ENCODE results near the gene RPL36A.
A peak's percentile ranks its signal among the peaks of the same experiment; 100 is the strongest.

The RPL36A gene

GRCh38 chrX:101390664-101391525 lies at the start of gene RPL36A:
Gene RPL36A, plus strand, starts transcription at chrX:101391011. Its CDS starts 33 bp downstream, at chrX:101391044.
- H3K4me3 ChIP-seq (replicated peaks in 1 of 2; ENCODE audit: low read depth in 2 of 2, low read length in 2 of 2): peak within 1 kb of the TSS; percentile 58 to 70
- DNase-seq (ENCODE audit: low read depth in 2 of 2): peak; percentile 92 to 93
- TF ChIP-seq, protein P1, sequence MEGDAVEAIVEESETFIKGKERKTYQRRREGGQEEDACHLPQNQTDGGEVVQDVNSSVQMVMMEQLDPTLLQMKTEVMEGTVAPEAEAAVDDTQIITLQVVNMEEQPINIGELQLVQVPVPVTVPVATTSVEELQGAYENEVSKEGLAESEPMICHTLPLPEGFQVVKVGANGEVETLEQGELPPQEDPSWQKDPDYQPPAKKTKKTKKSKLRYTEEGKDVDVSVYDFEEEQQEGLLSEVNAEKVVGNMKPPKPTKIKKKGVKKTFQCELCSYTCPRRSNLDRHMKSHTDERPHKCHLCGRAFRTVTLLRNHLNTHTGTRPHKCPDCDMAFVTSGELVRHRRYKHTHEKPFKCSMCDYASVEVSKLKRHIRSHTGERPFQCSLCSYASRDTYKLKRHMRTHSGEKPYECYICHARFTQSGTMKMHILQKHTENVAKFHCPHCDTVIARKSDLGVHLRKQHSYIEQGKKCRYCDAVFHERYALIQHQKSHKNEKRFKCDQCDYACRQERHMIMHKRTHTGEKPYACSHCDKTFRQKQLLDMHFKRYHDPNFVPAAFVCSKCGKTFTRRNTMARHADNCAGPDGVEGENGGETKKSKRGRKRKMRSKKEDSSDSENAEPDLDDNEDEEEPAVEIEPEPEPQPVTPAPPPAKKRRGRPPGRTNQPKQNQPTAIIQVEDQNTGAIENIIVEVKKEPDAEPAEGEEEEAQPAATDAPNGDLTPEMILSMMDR (IDR thresholded peaks at IDR 0.05; ENCODE audit: low read depth, low read length): peak; percentile 72

DNA sequence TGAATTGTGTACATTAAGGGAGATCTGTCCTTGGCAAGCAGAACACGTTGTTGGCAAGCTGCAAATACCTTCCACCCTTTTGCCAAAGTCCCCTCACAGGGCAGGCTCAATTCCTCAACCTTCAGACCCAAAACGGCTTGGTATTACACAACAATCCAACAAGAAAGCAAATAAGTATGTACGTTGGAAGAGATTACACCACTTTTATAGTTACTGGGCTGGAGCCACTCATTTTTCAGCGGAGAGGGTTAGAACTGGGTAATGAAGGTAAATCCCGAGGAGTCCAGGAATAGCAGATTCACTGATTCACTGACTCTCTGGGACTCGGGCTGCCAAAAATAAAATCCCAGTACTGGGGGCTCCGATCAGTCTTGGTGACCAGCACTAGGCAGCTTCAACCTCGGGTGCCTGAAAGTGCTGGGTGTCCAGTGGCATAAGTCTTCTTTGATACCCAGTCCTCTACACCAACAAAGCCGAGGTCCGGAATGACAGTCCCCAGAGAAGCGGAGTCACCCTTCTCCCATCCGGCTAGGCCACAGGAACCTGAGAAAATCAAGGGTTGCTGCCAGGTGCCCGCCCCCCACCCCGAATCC lies 42.9 kb upstream of the RPL36A start:
- peak; percentile 23 to 35 for DNase-seq (ENCODE audit: low read depth in 2 of 2)
- TF ChIP-seq, protein P1 (IDR thresholded peaks at IDR 0.05; ENCODE audit: low read depth, low read length): no peak
- H3K4me3 ChIP-seq (replicated peaks in 1 of 2; ENCODE audit: low read depth in 2 of 2, low read length in 2 of 2): peak overlapping the region; percentile 67 to 76

DNA sequence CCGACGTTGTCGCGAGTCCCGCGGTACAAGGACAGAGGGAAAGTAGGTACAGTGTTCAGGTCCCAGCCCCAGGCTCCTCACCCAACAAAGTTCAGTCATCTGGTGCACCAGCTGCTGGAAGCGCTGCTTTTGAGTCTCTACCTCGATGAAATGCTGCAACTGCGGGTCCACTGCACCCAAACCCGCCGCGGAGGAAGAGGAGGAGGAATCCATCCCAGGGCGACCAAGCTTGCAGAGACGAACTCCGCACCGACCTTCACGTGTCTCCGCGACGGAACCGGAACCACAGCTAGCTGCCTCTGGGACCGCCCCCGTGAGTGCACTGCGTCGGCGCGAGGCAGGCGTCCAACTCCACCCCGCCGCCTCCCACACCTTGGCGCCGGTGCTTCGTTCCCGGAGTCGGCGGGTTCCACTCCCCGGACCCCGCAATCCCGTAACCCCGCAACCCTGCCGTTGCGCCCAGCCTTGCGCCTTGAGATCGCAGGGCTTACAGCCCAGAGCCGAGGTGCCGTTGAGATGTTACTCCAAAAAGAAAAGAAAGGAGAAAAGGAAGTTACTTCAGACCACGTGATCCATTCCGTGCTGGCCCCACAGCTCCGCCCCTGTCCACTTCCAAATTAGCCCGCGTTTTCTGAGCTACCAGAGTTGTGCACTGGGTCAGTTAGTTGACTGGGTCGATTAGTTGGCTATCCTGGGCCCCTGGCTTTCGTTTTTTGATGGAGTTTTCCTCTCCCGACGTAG lies 42.2 kb upstream of the RPL36A start, which contains the start of gene TIMM8A:
TIMM8A (minus strand) TSS at position 291 of the 741 bp plus-strand sequence; CDS start at position 213, 78 bp downstream.
- TF ChIP-seq, protein P1 (IDR thresholded peaks at IDR 0.05; ENCODE audit: low read depth, low read length): no peak
- H3K4me3 ChIP-seq (replicated peaks in 1 of 2; ENCODE audit: low read depth in 2 of 2, low read length in 2 of 2): peak within 1 kb of the TSS; percentile 67 to 76
- peak; percentile 70 for DNase-seq (ENCODE audit: low read depth in 2 of 2)

- TF ChIP-seq, protein P1 (IDR thresholded peaks at IDR 0.05; ENCODE audit: low read depth, low read length): no peak
- DNase-seq (ENCODE audit: low read depth in 2 of 2): no peak
- H3K4me3 ChIP-seq (replicated peaks in 1 of 2; ENCODE audit: low read depth in 2 of 2, low read length in 2 of 2): peak overlapping the region; percentile 67 to 76
Observed at GRCh38 chrX:101349193-101349562, 41.6 kb upstream of the RPL36A start.

DNA sequence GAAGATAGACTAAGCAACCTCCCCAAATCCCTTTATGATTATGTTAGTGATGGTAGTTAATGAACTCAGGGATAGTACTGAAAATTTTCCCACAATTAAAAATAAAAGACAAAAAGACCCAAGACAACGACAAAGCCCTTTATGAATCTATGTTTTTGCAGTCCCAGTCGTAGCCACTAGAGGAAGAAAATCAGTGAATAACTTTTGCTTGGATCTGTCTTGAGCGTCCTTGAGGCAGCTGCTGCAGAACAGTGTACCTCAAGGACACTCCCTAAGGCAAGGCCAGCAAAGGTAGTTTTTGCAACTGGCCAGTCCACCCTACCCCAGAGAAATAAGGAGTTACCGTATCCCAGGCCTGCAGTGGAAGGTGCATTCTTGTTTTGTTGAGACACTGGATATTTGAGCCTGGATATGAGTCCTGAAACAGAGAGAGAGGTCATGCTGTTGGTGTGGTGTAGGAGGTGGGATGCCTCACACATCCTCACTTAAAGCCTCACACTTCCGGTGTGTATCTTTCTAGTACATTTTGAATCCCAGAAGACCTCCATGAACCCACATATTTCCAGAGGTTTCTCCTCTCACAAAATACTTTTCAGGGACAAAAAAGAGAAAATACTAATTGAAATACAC lies 33.5 kb upstream of the RPL36A start:
- H3K4me3 ChIP-seq (replicated peaks in 1 of 2; ENCODE audit: low read depth in 2 of 2, low read length in 2 of 2): no peak overlapping the region
- DNase-seq (ENCODE audit: low read depth in 2 of 2): peak; percentile 24 to 33
- TF ChIP-seq, protein P1 (IDR thresholded peaks at IDR 0.05; ENCODE audit: low read depth, low read length): peak; percentile 40

DNA sequence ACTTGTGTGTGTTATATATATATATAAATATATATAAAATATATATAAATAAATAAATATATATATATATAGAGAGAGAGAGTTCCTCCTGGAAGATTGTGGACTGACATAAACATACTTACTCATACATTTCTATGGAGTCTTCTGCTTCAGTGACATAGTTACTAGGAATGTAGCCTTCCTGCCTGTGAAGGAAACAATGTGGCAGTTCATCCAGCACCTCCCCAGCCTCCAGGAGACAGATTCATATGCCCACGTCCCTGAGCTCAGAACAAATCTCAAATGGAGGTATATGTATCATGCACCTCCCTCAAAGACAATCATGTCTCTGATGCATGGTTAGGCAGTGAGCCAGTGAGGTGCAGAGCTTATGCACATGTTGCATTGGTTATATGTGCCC lies 30.8 kb upstream of the RPL36A start:
- DNase-seq (ENCODE audit: low read depth in 2 of 2): peak in 1 of 2 donors; percentile 36
- TF ChIP-seq, protein P1 (IDR thresholded peaks at IDR 0.05; ENCODE audit: low read depth, low read length): no peak
- no peak overlapping the region for H3K4me3 ChIP-seq (replicated peaks in 1 of 2; ENCODE audit: low read depth in 2 of 2, low read length in 2 of 2)
